Hematopoietic multipotent progenitor cell treated with erythropoietin and hydrocortisone succinate and interleukin-3 and kit ligand, for 6 days (in vitro differentiated cells): Measurements from ENCODE around the gene CENPVL2.
"Not testable (repeated sequence)": the region's sequence is repeated elsewhere in the genome, so short reads cannot be mapped to it uniquely, and the experiment has no call there.

Source experiments
- DNase-seq: peaks from one replicate; pipeline ENCODE4 v3.0.0-alpha.2; 2015

Gene CENPVL2

DNA sequence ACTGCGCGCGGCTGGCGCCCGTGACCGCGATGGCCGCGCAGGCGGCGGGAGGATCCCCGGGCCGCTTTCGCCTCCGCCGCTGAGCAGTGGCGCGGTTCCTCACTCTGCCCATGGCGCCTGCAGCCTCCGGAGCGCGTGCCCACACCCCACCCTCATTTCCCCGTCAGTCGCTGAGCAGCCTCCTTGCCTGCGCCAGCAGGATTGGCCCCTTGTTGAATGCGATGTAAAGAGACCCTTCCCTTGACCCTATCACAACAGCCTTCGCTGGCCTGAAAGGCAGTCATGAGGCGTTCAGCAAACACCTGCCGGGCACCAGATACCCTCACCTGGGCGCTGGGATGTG is at the start of gene CENPVL2:
Gene CENPVL2, minus strand, starts transcription at position 112 of the 343 bp plus-strand sequence. Its CDS starts 0 bp downstream, at position 112.
- not testable (repeated sequence) for DNase-seq

DNA sequence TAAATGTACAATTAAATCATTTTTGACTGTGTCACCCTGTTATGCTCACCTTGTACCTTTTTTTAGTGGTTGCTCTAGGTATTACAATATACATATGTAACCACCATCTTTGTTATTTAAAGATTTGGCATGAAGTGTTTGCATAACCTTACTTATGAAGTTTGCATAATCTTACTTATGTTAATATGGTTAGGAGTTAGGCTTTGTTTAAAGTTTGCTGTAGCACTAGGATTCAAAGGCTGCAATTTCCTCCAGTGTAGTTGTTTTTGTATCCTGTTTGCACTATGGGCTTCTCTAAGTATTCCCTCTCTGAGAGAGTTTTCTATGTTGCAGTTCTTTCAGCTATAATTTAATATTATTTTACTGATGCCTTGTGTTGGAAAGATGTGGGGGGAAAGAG is 45.6 kb upstream of the CENPVL2 start:
- no peak for DNase-seq

DNA sequence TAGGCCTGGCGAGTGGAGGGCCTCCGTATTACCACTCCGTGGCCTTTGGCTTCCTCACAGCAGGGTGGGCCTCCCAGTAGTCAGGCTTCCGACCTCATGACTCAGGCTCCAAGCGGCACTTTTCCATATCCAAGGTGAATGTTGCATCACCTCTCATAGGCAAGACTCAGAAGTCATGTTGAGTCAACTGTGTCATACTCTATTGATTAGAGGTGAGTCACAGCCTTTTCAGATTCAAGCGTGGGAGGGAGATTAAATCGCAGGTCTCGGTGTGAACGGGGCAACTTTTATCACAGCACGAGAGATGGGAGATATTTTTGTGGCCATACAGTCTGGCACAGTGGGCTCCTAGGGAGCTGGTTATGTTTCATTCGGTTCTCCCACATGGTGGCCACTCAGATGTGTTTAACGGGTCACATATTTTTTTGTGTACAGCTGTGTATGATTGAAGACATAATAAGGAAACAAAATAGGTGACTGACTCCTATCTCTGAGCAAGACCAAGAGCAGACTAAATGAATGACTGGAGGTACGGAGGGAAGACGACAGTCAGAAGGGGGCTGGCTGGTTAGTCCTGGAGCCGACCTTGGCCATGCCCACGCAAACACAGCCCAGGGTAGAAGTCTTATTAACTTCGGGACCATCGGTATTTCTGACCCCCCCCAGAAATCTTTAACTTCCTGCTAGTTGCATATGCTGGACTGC is 30.5 kb upstream of the CENPVL2 start:
- not testable (repeated sequence) for DNase-seq

DNA sequence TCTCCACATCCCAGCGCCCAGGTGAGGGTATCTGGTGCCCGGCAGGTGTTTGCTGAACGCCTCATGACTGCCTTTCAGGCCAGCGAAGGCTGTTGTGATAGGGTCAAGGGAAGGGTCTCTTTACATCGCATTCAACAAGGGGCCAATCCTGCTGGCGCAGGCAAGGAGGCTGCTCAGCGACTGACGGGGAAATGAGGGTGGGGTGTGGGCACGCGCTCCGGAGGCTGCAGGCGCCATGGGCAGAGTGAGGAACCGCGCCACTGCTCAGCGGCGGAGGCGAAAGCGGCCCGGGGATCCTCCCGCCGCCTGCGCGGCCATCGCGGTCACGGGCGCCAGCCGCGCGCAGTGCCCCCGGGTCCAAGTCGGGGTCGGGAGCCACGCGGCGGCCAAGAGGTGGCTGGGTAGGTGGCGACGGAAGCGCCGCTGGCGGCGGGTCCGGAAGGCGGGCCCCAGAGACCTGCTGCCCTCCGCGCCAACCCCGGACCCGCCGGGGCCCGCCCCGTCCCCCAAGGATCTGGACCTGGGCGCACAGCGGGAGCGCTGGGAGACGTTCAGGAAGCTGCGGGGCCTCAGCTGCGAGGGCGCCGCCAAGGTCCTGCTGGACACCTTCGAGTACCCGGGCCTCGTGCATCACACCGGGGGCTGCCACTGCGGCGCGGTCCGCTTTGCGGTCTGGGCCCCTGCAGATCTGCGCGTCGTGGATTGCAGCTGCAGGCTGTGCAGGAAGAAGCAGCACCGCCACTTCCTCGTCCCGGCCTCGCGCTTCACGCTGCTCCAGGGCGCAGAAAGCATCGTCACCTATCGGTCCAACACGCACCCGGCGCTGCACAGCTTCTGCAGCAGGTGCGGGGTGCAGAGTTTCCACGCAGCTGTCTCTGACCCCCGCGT is 27.9 kb upstream of the CENPVL2 start, which contains the start of gene CENPVL1:
Gene CENPVL1, plus strand, starts transcription at position 236 of the 888 bp plus-strand sequence. Its CDS starts 0 bp downstream, at position 236.
- DNase-seq: not testable (repeated sequence)

DNA sequence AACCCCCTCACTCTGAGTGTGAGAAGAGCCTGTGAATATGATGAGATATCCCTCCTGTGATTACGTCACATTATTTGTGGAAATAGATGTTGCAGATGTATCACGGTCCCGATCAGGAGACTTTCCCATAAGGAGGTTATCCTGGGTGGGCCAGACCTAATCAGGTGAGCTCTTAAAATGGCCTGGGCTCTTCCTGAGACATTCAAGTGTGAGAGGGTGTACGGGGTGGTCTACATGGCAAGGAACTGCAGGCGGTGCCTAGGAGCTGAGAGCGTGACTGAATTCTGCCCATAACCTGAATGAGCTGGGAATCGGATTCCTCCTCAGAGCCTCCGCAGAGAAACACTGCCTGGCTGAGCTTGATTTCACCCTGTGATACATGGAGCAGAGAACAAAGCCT is 14.8 kb upstream of the CENPVL2 start:
- DNase-seq: no peak

DNA sequence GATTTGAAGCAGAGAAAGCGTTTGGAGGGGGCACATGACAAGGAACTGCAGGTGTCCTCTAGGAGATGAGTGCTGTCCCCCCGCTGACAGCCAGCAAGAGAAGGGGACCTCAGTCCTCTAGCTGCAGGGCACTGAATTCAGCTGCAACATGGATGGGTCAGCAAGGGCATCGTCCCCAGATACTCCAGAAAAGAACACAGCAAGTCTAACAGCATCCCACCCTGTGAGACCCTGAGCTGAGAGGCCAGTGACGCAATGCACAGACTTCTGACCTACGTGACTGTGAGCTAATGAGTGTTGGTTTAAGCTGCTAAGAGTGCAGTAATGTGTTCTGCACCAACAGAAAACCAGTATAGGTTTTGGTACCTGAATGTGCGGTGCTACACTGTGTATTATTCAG is 11.6 kb upstream of the CENPVL2 start:
- no peak for DNase-seq

DNA sequence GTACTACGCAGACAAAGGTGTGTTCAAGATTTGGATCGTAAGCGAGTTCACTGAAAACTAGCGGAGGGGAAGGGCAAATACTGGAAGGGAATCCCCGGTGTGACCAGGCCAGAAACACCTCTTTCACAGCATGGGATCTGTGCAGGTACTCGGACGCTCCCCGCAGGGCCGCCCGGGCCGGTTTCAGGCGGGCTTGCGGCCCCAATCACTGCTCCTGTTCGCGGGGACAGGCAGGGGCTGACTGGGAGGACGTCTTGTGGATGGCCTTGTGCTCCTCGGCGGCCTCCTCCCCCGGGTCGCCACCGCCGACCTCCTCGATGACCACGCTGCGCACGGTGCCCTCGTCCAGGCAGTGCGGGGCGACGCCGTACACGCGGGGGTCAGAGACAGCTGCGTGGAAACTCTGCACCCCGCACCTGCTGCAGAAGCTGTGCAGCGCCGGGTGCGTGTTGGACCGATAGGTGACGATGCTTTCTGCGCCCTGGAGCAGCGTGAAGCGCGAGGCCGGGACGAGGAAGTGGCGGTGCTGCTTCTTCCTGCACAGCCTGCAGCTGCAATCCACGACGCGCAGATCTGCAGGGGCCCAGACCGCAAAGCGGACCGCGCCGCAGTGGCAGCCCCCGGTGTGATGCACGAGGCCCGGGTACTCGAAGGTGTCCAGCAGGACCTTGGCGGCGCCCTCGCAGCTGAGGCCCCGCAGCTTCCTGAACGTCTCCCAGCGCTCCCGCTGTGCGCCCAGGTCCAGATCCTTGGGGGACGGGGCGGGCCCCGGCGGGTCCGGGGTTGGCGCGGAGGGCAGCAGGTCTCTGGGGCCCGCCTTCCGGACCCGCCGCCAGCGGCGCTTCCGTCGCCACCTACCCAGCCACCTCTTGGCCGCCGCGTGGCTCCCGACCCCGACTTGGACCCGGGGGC is 567 bp downstream of the CENPVL2 start:
- not testable (repeated sequence) for DNase-seq

DNA sequence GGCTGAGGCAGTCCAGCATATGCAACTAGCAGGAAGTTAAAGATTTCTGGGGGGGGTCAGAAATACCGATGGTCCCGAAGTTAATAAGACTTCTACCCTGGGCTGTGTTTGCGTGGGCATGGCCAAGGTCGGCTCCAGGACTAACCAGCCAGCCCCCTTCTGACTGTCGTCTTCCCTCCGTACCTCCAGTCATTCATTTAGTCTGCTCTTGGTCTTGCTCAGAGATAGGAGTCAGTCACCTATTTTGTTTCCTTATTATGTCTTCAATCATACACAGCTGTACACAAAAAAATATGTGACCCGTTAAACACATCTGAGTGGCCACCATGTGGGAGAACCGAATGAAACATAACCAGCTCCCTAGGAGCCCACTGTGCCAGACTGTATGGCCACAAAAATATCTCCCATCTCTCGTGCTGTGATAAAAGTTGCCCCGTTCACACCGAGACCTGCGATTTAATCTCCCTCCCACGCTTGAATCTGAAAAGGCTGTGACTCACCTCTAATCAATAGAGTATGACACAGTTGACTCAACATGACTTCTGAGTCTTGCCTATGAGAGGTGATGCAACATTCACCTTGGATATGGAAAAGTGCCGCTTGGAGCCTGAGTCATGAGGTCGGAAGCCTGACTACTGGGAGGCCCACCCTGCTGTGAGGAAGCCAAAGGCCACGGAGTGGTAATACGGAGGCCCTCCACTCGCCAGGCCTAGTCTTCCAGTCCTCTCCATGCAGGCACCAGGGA is 2.8 kb downstream of the CENPVL2 start:
- not testable (repeated sequence) for DNase-seq

DNA sequence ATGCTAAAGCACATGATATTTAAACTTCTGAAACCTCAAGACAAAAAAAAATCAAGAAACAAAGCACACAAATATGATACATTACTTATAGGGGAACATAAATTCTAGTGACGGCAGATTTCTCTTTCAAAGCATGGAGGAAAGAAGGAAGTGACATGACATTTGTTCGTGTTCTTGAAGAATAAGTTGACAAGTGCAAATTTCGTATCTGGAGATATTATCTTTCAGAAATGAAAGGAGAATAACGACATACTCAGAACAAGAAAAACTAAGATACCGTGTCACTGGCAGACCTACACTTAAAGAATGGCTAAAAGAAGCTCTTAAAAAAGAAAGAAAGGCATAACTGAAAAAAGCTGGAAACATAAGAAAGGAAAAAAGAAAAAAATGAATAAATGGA is 16.6 kb downstream of the CENPVL2 start:
- peak; percentile 1 for DNase-seq

DNA sequence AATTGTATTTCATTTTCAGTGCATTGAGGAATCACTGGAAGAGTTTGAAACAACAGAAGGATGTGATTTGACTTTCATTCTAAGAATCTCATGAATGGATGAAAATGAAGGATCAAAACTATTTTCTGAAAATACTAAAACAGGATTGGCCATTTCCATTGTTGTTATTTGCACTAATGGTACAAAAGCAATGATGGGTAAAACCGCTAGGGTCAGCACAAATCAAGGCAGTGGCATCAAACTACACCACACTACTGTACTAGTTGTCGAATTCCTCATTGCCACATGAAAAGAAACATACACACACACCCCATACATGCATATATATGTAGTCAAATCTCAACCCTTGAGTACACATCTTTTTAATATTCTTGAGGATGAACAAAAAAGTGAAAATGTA is 39.3 kb downstream of the CENPVL2 start:
- DNase-seq: no peak

DNA sequence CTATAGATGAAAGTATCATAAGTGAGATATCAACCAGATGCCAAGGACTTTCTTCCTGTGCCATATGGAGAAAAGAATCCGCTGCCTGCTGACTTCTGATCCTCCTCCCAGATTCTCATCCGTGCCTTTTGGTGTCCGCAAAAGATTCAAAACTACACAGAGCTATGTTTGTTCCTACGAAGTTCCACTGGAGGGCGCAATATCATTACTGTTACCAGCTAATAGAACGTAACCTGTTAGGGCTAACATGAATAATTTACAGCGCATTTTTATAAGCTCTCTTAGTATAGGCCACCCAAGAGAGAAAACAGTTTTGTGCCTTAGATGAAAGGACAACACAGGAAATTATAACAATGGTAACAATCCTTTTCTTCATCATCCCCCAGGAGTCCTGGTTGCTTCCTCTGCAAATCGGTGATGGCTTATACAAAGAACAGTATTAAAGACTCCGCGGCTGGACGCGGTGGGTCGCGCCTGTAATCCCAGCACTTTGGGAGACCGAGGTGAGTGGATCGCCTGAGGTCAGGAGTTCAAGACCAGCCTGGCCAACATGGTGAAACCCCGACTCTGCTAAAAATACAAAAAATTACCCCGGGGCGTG is 41.1 kb downstream of the CENPVL2 start:
- peak; percentile 61 for DNase-seq

DNA sequence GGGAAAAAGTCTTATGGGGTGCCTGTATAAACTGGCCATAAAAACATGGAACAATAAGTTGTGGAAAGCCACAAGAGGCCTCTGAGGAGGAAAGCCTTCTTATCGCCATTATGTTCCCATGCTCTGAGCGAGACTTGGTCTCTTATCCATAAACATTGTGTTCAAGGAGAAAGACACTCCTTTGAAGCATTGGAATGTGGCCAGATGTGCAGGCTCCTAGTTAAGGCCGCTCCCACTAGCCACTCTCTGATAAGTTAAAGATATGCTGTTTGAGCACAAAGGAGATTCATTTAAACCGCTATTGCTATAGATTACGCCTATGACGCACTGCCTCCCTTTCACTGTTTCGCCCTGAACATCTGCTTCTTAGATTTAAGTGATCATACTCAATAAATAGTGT is 46.1 kb downstream of the CENPVL2 start:
- not testable (repeated sequence) for DNase-seq
